ENCODE results near the gene CC2D1B.

The CC2D1B gene

DNA sequence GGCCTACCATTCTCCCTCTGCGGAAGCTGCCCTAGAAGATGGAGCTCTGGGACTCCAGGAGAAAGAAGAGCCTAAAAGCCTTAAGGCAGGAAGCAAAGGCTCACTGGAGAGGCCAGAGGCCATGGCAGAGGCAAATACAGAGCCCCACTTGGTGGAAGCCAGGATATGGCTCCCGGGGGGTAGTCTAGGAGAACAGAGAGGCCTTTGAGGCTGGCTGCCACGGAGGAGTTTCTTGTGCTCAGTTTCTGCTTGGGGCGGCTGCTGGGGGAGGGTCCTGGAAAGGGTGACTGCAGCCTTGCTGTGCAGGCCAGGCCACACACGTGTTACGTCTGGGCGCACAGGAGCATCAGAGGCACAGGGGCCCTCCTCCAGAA, 5.4 kb downstream of the CC2D1B start:
- DNase-seq (ENCODE audit: low read depth in 2 of 2, low spot score in 1 of 2) = no peak

DNA sequence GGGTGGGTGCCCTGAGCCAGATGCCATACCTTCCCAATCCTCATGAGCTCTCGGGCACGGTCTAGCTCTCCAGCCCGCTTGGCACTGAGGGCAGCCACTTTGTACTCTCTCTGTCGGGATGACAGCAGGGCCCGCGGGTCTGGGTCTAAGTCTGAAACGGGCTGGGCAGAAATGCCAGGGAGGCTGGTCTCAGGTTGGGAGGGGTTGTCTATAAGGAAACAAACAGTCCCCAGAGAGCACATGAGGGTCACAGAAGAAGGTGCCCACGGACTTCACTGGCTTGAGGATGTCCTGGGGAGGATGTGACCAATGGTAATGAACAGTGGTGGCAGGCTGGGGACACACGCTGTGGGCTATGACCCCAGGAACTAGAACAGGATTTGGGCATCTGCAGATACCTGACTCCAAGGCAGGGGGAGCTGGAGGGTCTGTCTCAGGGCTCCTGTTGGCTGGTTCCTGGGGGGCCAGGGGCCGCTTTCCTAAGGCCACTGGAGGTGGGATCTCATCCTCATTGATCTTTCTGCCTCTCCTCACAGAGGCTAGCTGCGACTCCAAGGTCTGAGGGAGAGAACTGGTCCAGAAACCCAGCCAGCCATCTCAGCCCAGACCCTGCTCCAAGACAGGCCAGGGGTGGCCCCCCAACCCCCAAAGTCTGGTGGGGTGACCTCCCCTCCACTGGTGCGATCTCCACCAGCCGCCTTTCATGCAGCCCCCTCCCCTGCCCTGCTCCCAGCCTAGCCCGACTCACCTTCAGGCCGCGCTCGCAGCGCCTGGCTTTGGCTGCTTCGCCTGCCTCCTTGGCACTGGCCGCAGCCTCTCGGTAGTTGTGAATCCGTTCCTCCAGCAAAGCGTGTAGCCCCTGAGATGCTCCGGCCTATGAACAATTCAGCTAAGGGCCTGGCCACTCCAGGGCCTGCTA, 6.1 kb downstream of the CC2D1B start:
- DNase-seq (ENCODE audit: low read depth in 2 of 2, low spot score in 1 of 2) = no peak

DNA sequence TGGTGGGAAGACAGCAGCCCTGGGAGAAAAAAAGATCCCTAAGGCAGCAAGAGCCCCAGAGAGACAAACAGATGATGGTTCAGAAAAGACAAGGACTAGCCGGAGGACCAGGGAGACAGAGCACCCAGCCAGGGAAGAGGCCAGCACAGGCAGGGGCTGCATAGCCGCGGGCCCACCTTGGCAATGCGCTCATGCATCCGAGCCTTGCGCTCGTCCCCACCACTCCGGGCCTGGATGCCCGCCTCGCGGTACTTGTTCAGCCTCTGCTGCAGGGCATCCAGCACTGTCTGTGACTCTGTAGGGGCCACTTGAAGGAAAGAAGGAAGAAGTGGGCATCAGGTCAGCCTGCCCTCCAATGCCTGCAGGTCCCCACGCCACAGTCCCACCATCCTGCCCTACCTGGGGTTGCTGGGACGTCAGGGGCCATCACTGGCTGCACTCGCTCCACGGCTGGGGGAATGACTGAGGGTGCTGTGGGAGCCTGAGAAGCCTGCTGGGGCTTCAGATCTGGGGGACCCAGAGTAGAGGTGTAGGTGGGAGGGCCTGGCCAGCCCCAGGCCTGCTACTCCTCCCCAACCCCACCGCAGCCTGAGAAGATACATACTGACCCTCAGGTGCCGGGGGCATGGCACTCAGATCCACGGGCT, 7.0 kb downstream of the CC2D1B start:
- DNase-seq (ENCODE audit: low read depth in 2 of 2, low spot score in 1 of 2) = no peak

DNA sequence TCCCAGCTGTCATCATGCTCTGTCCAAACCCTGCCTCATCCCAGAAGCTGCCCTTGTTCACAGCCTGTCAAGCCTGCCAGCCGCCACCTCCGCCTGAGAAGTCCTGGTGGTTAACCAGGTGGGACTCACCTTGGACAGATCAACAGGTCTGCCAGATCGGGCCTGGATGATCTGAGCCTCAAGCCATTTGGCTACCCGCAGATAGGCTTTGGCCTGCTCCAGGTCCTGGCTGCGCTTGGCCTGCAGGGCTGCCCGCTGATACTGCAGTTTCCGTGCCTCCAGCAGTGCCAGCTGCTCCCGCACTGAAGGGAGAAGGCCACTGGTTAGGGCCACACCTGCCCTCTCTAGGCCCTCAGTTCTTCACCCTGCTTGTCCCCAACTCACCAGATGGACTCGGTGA, 8.6 kb downstream of the CC2D1B start:
- DNase-seq (ENCODE audit: low read depth in 2 of 2, low spot score in 1 of 2) = no peak

DNA sequence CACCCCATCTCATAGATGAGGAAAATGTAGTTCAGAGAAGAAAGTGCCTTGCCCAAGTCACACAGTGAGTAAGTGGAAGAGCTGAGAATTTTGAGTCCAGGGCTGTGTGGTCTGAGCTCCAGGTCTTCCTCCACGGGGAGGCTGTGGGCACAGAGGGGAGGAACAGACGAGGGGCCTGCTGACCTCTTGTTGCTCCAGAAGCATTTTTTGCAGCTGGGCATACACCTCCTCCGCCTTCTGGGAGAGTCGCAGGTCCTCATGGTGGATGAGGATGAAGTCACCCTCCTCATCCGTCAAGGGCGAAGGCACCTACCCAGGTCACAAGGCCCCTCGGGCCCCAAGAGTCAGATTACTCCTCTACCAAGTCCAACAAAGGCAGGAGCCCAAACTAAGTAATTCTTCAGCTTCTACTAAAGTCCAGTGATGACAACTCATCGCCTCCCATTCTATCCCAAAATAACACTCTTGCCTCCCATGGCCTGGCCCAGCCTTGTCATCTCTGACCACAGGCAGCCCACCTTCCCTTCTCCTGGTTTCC, 9.1 kb downstream of the CC2D1B start:
- no peak for DNase-seq (ENCODE audit: low read depth in 2 of 2, low spot score in 1 of 2)

DNA sequence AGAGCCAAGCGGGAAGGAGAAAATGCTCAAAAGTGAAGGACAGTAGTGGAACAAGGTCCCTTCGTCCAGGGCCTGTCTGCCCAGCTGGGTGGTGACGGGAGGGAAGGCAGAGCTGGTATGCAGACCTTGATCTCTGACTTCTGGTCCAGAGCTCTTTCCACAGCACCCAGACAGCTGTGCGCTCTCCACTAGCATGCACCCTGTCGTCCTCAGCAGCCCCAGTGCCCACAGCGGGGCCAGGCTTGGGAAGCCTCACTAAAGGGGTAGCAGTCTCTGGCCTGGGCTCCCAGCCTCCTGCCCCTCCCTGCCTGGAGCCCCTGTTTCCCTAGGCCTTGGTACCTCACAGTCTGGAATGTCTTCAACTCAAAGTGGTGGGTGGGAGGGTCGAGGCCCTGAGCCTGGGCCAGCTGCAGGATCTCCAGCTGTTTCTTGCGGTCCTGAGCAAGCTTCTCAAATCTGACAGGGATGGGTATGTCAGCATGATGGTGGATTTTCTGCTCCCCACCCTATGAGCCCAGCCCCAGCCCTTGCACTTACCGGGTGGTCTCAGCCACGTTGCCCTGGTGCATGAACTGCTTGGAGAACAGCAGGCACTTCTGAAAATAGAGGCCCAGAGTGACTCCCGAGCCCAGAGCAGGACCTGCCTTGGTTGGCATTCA, 10.0 kb downstream of the CC2D1B start:
- DNase-seq (ENCODE audit: low read depth in 2 of 2, low spot score in 1 of 2) = no peak

DNA sequence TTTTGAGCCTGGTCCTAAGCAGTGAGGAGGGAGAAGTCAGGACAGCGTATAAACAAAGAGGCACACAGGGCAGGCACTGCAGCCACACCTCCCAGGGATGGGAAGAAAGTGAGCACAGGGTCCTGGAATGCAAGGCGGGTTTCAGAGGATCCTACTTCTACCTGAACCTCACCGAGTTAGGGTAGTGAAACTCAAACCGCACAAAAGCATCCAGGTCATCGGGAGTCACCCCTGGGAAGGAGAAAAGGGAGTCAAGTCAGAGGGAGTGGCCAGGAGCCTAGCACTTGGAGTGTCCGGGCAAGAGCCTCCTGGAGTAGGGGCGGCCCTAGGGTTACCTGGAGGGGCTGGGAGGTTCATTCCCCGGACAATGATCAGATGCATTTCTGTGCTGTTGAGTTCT, 10.6 kb downstream of the CC2D1B start:
- DNase-seq (ENCODE audit: low read depth in 2 of 2, low spot score in 1 of 2) = no peak

DNA sequence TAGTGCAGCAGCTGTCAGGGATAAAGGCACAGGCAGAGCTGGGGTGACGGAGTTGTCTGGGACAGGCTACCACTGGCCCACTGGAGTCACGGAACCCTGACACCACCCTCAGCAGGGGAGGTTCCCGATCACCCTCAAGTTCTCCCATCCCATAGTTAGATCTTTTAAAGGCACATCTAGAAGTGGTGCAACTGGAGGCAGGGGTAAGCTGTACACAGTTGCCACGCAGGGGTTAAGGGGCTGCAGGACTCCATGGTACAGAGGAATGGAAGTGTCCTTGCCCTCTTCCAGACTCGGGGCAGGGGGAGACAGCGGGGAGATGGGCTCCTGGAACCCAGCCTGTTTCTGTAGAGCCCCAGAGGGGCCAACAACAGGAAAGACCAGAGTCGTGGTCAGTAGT, 13.3 kb downstream of the CC2D1B start:
- no peak for DNase-seq (ENCODE audit: low read depth in 2 of 2, low spot score in 1 of 2)

DNA sequence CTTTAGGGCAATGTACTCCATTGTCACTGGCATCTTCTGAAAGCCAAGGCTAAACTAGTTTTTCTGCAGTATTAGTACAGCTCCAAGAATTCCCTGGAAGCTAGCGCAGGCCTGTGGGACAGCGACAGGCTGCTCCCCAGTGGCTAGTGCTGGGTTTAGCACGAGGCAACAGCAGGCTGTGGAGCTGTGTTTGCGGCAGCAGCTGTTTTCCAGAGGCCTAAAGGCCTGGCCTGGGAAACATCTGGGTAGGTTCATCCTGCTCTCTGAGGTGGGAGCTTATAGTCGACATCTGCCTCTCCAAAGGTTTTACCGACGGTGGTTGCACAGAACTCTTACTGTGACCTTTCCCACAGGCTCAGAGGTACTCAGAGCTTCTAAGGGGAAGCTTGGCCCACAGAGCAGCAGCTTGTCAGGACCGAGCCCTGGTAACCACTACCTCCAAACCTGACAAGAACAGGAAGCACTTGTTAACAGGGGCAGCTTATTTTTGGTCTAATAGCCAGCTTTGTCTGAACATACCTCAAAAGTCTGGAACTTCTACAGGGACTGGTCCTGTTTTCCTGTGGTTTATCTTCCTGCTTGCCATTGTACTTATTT, 17.2 kb downstream of the CC2D1B start:
- no peak for DNase-seq (ENCODE audit: low read depth in 2 of 2, low spot score in 1 of 2)

DNA sequence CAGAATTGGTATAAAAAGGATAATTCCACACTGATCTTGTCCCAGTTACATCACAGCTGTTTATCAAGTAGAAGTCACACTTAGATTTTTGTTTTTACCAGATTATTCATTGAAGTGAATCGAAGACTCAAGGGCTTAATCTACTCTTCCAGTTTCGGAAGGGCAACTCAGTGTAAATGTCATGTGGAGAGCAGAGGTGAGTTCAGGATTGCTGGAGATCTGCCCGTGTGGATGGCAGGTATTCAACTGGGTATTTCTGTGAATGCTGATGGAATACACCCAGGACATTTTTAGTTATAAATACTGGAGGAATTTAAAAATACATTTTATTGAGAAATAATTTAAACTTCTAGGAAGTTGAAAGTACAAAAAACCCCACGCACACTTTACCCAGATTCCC, 19.4 kb downstream of the CC2D1B start:
- DNase-seq (ENCODE audit: low read depth in 2 of 2, low spot score in 1 of 2) = no peak

DNA sequence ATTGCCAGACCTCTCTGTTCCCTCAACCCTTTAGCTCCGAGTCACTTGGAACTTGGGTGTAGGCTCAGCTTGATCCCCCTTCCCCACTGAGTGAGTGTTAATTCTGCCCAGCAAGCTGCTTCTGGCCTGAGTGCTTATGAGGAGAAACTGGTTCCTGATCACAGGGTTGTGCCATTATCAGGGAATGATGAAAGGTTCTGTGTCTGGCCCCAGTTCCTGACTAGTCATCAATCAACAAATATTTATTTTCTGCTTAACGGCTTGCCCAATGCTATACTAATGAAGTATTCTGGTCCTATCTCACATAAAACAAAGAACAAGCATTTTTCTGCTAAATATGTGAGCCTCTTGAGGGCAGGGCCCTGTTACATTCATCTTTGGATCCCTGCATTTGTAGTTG, 20.8 kb downstream of the CC2D1B start:
- DNase-seq (ENCODE audit: low read depth in 2 of 2, low spot score in 1 of 2) = no peak

DNA sequence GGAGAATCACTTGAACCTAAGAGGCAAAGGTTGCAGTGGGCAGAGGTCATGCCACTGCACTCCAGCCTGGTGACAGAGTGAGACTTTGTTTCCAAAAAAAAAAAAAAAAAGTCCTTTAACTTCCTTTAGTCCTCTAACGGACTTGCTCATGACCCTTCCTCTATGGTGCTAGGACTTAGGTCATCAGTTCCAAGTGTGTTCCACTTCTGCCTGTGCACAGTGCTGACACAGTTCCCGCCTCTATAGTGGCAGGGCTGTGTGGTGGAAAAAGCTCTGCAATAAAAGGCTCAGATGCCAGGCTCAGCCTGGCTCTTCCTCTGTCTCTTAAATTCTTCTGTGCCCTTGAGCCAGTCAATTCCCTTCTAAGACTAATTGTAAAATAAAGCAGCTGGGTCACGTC, 22.0 kb downstream of the CC2D1B start:
- DNase-seq (ENCODE audit: low read depth in 2 of 2, low spot score in 1 of 2) = no peak

DNA sequence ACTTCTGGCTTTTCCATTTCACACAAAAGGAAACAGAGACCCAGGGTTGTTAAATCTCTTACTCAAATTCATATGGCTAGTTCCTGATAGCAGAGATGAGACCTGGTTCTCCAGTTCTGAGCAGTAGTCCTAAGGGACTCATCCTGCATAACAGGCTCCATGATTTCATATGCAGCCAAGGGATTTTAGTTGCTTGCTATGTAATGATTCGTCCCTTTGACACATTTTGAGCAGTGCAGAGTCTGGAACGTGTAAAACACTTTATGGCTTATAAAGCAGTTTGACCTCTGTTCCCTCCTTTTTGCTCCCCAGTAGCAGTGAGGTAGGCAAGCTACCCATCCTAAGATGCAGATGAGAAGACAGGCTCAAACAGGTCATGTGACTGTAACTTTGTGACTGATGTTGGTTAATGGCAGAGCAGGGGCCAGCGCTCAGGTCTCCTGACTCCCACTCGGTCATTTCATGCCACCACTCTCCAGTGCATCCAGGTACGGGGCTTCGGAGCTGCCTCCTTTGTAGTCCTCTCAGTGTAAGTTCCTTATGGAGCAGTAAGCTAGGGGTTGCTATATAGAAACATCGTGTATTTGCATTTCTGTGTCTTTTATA, 24.2 kb downstream of the CC2D1B start:
- DNase-seq (ENCODE audit: low read depth in 2 of 2, low spot score in 1 of 2) = no peak

DNA sequence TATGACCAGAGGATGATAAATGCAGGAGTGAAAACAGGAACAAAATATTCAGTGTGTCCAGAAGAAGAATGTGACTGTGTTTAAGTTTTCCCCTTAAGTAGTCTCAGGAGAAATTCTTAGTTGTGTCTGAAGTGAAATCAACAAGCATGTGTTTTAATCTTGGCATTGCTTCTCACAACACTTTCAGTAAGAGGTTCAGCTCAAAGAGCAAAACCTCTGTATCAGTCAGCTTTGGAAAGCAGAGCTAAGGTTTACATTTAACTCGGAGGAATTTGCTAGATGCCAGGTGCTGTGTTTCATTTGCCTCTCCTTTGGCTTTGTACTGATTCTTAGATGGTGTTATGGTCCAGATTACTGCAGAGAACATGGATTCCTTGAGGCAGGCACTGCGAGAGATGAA, 28.6 kb downstream of the CC2D1B start:
- no peak for DNase-seq (ENCODE audit: low read depth in 2 of 2, low spot score in 1 of 2)

DNA sequence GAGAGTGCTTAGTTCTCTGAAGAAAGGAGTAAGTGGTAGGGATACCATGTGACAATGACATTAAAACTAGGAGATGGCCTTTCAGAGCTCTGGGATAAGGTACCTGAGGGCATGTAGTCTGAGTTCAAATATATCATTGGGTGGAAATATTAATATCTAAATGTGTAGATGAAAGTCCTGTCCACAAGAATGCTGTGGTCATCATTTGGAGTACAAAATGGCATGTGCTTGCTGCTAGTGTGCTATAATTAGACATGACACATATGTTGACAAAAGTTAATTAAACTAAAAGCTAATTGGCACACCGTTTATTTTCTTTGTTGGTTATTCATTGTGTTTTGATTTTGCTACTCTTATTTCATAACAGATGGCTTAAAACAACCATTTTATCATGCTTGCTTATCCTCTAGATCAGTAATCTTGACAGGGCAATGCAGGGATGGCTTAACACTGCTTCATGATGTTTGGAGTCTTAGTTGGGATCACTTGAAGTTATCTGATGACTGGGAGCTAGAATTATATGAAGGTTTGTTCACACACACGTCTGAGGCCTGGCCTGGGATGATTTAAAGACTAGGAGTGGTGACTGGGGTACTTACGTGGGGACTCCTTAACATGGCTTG, 31.0 kb downstream of the CC2D1B start:
- no peak for DNase-seq (ENCODE audit: low read depth in 2 of 2, low spot score in 1 of 2)

DNA sequence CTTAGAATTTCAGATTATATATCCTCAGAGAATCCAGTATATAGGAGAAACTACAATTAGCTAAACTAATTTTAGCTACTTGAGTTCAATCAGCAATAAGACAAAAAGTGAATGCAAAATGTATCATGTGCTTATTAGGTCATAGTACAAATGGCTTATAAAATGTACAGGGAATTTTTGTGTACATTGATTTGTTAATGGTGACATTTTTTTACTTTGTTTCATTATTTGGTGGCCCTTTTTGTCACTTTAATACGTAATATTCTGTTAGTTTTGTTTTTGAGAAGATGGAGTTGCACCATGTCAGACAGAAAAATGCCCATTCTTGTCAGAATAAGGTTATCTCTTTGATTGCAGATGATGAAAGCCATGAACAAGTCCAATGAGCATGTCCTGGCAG, 33.6 kb downstream of the CC2D1B start:
- no peak for DNase-seq (ENCODE audit: low read depth in 2 of 2, low spot score in 1 of 2)

DNA sequence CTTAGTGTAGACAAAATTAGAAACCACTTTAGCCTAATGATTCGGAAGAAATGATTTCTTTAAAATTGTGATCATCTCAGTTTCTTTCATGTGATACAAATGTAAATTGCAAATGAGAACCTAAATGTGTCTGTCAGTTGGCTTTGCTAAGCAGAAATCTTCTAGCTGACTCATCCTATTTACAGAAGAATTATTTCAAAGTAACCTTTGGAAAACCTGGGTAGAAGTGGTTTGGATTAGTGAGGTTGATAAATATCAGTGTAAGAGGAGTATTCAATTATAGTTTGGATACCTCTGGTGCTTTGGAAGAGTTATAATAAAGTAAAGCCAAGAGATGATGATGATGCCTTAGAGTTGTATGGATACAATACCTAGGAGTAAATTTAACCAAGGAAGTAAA, 37.4 kb downstream of the CC2D1B start:
- no peak for DNase-seq (ENCODE audit: low read depth in 2 of 2, low spot score in 1 of 2)

DNA sequence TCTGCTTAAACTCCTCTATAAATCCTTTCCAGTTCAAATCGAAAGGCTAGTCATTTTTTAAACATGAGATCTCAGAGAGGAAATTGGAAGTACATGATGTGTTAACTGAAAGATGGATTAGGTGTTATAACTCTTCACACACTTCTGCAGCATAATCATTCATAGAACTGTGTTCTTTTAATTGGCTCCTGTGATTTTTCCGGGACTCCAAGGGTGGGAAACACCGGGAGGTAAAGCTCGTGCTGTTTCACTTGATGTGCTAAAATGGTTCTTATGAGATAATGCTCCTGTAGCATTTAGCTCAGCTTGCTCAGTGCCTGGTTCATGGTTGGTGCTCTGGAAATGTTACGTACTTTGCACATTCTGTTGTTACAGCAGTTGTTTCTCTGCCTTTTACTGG, 40.2 kb downstream of the CC2D1B start:
- DNase-seq (ENCODE audit: low read depth in 2 of 2, low spot score in 1 of 2) = no peak

DNA sequence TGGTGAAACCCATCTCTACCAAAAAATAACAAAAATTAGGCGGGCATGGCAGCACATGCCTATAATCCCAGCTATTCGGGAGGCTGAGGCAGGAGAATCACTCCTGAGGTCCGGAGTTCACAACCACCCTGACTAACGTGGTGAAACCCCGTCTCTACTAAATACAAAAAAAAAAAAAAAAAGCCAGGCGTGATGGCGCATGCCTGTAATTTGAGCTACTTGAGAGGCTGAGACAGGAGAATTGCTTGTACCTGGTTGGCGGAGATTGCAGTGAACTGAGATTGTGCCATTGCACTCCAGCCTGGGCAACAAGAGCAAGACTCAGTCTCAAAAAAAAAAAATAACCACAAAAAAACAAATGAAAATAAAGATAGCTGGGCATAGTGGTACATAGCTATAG, 42.3 kb downstream of the CC2D1B start:
- DNase-seq (ENCODE audit: low read depth in 2 of 2, low spot score in 1 of 2) = no peak

DNA sequence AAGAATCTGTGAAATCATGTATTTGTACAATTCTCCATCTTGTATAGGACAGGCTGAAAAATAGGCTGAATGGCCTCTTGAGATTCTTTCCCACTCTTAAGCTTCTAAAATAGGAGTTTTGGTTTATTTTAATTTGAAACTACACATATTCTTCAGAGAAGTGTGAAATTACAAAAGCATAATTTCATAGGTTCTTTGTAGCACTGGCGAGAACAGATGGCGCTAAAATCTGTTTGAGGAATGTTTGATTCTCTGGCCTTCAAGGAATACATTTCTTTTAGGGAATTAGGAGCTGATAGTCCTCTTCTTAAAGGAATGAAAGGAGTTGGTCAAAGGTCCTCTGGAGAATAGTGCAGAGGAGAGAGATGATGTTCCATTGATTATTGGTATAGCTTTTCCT, 44.9 kb downstream of the CC2D1B start:
- DNase-seq (ENCODE audit: low read depth in 2 of 2, low spot score in 1 of 2) = no peak
